Sigmoid colon (tissue), 4 donors: Measurements from ENCODE around the gene TNNC2.

Source experiments
- CTCF ChIP-seq, 4 experiments: fragments of 450-650 bp in 3 of 4; fragments of 200-600 bp in 1 of 4; IDR thresholded peaks; one replicate each; pipeline ENCODE4 v1.5.1; 2016 to 2019; ENCODE audit warnings: antibody characterized with exemption in 4 of 4, mild to moderate bottlenecking in 3 of 4, moderate library complexity in 2 of 4
- EP300 ChIP-seq, 4 donors: sonication (generic); formaldehyde crosslinking; IDR thresholded peaks; one replicate each; pipeline ENCODE4 v1.6.1; 2017; ENCODE audit warnings: antibody characterized with exemption in 4 of 4
- POLR2A ChIP-seq, 2 donors: fragments of 450-650 bp; IDR thresholded peaks; one replicate each; pipeline ENCODE4 v1.6.1; 2016; ENCODE audit warnings: antibody characterized with exemption in 2 of 2, mild to moderate bottlenecking in 2 of 2, moderate library complexity in 2 of 2
- POLR2AphosphoS5 ChIP-seq, 4 donors: sonication (generic); formaldehyde crosslinking; IDR thresholded peaks; one replicate each; pipeline ENCODE4 v1.6.1; 2017; ENCODE audit warnings: antibody characterized with exemption in 4 of 4

DNA sequence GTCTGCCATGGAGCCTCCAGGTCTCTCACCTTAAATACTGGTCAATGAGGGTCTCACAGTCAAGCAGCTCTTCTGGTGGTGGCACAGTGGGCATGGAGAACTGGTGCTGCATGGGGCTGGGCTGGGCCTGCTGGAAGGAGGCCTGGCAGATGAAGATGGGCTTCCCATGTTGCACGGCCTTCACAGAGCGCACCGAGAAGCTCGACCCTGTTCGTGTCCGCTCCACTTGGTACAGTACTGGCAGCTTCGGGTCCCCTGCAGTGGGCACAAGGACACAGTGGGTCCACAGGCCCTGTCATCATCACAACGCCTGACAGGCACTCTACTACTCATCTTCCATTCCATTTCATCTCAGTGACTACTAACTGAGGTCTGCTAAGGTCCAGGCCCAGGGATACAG is 21.3 kb upstream of the TNNC2 start:
- TF ChIP-seq CTCF (IDR thresholded peaks at IDR 0.05) (no peak), POLR2AphosphoS5 (IDR thresholded peaks at IDR 0.05) (no peak), POLR2A (IDR thresholded peaks at IDR 0.05) (no peak), EP300 (IDR thresholded peaks at IDR 0.05) (no peak)
